Activated T-helper 17 cell treated with anti-CD3 and anti-CD28 coated beads, Interleukin-2, amount 50 U/mL, for 72 hours (primary cell): Measurements from ENCODE around the gene ATRAID. TPM values are rescaled to one million over a fixed set of nuclear protein-coding genes. Genes with fewer than 3 reads are reported as not detected.

ENCODE experiments used
- ATAC-seq: fragments of 150-1000 bp; cut with Tn5 transposase; replicated peaks from 2 replicates; pipeline ENCODE4 v1.10.0; 2021; ENCODE audit warnings: mild to moderate bottlenecking, moderate library complexity
- H3K27ac Mint-ChIP-seq: one replicate; pipeline ENCODE4 v1.8.0; 2022; ENCODE audit warnings: mixed read lengths
- H3K27me3 Mint-ChIP-seq: one replicate; pipeline ENCODE4 v1.8.0; 2022; ENCODE audit warnings: mixed read lengths
- H3K36me3 Mint-ChIP-seq: one replicate; pipeline ENCODE4 v1.8.0; 2022; ENCODE audit warnings: low read depth, mild to moderate bottlenecking, mixed read lengths
- H3K4me1 Mint-ChIP-seq: one replicate; pipeline ENCODE4 v1.8.0; 2022; ENCODE audit warnings: mixed read lengths
- H3K4me3 Mint-ChIP-seq: one replicate; pipeline ENCODE4 v1.8.0; 2022; ENCODE audit warnings: mild to moderate bottlenecking, mixed read lengths
- H3K9me3 Mint-ChIP-seq: one replicate; pipeline ENCODE4 v1.8.0; 2022; ENCODE audit warnings: mixed read lengths
- total RNA-seq, 2 donors: library from RNA; stranded (reverse); gene quantifications; one replicate each; pipeline ENCODE4 v1.2.3, GENCODE V29; 2022

ATRAID gene
- total RNA-seq, 2 donors from 2014 or later = 45.9 to 59.2 TPM

GRCh38 chr2:27222407-27222806 lies 10.6 kb downstream of the ATRAID start:
- Mint-ChIP-seq H3K4me1 (peaks cover 5% of the 10 kb centered on the region), H3K9me3 (no peaks in the 10 kb centered on the region), H3K27me3 (no peaks in the 10 kb centered on the region), H3K4me3 (no peak overlapping the region), H3K27ac (no peak overlapping the region), H3K36me3 (peaks cover 97% of the 10 kb centered on the region)
- no peak for ATAC-seq

- Mint-ChIP-seq H3K36me3 (peaks cover 97% of the 10 kb centered on the region), H3K9me3 (no peaks in the 10 kb centered on the region), H3K4me3 (no peak overlapping the region), H3K27me3 (no peaks in the 10 kb centered on the region), H3K4me1 (no peaks in the 10 kb centered on the region), H3K27ac (no peak overlapping the region)
- ATAC-seq = no peak
Observed at GRCh38 chr2:27223416-27223815, 11.6 kb downstream of the ATRAID start.

- peaks cover 99% of the 10 kb centered on the region for H3K36me3 Mint-ChIP-seq
- H3K4me3 Mint-ChIP-seq = no peak overlapping the region
- H3K27ac Mint-ChIP-seq = no peak overlapping the region
- H3K9me3 Mint-ChIP-seq = no peaks in the 10 kb centered on the region
- H3K27me3 Mint-ChIP-seq = no peaks in the 10 kb centered on the region
- no peaks in the 10 kb centered on the region for H3K4me1 Mint-ChIP-seq
- ATAC-seq = no peak
Observed at GRCh38 chr2:27225526-27225925, 13.7 kb downstream of the ATRAID start.

- ATAC-seq = no peak
- Mint-ChIP-seq H3K4me3 (no peak overlapping the region), H3K27ac (no peak overlapping the region), H3K9me3 (no peaks in the 10 kb centered on the region), H3K27me3 (no peaks in the 10 kb centered on the region), H3K4me1 (no peaks in the 10 kb centered on the region), H3K36me3 (peaks cover 99% of the 10 kb centered on the region)
Observed at GRCh38 chr2:27227501-27227900, 15.7 kb downstream of the ATRAID start.

- Mint-ChIP-seq H3K27me3 (no peaks in the 10 kb centered on the region), H3K36me3 (peaks cover 99% of the 10 kb centered on the region), H3K27ac (no peak overlapping the region), H3K4me1 (no peaks in the 10 kb centered on the region), H3K9me3 (no peaks in the 10 kb centered on the region), H3K4me3 (no peak overlapping the region)
- ATAC-seq = no peak
Observed at GRCh38 chr2:27231921-27232320, 20.1 kb downstream of the ATRAID start.

DNA sequence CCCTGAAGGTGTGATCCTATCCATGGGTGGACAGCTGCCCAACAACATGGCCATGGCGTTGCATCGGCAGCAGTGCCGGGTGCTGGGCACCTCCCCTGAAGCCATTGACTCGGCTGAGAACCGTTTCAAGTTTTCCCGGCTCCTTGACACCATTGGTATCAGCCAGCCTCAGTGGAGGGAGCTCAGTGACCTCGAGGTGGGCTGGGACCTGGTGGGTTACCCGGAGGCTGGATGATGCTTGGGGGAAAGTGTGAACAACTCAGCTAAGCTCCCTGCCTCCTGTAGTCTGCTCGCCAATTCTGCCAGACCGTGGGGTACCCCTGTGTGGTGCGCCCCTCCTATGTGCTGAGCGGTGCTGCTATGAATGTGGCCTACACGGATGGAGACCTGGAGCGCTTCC lies 21.5 kb downstream of the ATRAID start:
- H3K27ac Mint-ChIP-seq = no peak overlapping the region
- no peaks in the 10 kb centered on the region for H3K9me3 Mint-ChIP-seq
- H3K4me1 Mint-ChIP-seq = no peaks in the 10 kb centered on the region
- peaks cover 99% of the 10 kb centered on the region for H3K36me3 Mint-ChIP-seq
- no peak overlapping the region for H3K4me3 Mint-ChIP-seq
- H3K27me3 Mint-ChIP-seq = no peaks in the 10 kb centered on the region
- no peak for ATAC-seq

GRCh38 chr2:27236136-27236535 lies 24.3 kb downstream of the ATRAID start:
- Mint-ChIP-seq H3K36me3 (peaks cover 100% of the 10 kb centered on the region), H3K27ac (no peak overlapping the region), H3K9me3 (no peaks in the 10 kb centered on the region), H3K4me3 (no peak overlapping the region), H3K4me1 (no peaks in the 10 kb centered on the region), H3K27me3 (no peaks in the 10 kb centered on the region)
- ATAC-seq = no peak

GRCh38 chr2:27236626-27237025 lies 24.8 kb downstream of the ATRAID start:
- H3K4me3 Mint-ChIP-seq = no peak overlapping the region
- no peaks in the 10 kb centered on the region for H3K4me1 Mint-ChIP-seq
- no peak overlapping the region for H3K27ac Mint-ChIP-seq
- H3K9me3 Mint-ChIP-seq = no peaks in the 10 kb centered on the region
- no peaks in the 10 kb centered on the region for H3K27me3 Mint-ChIP-seq
- H3K36me3 Mint-ChIP-seq = peaks cover 100% of the 10 kb centered on the region
- ATAC-seq = no peak

GRCh38 chr2:27237341-27237945 lies 25.6 kb downstream of the ATRAID start:
- no peak overlapping the region for H3K27ac Mint-ChIP-seq
- H3K36me3 Mint-ChIP-seq = peaks cover 100% of the 10 kb centered on the region
- no peaks in the 10 kb centered on the region for H3K4me1 Mint-ChIP-seq
- no peaks in the 10 kb centered on the region for H3K9me3 Mint-ChIP-seq
- ATAC-seq = no peak
- H3K27me3 Mint-ChIP-seq = no peaks in the 10 kb centered on the region
- H3K4me3 Mint-ChIP-seq = no peak overlapping the region

DNA sequence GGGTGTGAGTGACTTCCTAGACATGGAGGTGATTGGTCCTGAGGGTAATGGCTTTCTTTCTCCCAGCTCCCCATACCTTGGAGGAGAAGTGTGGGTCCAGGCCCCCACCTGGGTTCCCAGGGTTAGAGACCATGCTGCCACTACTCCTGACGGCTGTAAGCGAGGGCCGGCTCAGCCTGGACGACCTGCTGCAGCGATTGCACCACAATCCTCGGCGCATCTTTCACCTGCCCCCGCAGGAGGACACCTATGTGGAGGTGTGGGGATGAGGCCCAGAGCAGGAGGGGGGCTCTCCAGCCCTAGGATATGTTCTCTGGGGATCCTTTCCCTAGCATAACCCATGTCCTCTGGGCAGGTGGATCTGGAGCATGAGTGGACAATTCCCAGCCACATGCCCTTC lies 27.1 kb downstream of the ATRAID start:
- H3K4me1 Mint-ChIP-seq = no peaks in the 10 kb centered on the region
- ATAC-seq = no peak
- no peaks in the 10 kb centered on the region for H3K27me3 Mint-ChIP-seq
- no peak overlapping the region for H3K4me3 Mint-ChIP-seq
- H3K27ac Mint-ChIP-seq = no peak overlapping the region
- H3K36me3 Mint-ChIP-seq = peaks cover 100% of the 10 kb centered on the region
- H3K9me3 Mint-ChIP-seq = no peaks in the 10 kb centered on the region

DNA sequence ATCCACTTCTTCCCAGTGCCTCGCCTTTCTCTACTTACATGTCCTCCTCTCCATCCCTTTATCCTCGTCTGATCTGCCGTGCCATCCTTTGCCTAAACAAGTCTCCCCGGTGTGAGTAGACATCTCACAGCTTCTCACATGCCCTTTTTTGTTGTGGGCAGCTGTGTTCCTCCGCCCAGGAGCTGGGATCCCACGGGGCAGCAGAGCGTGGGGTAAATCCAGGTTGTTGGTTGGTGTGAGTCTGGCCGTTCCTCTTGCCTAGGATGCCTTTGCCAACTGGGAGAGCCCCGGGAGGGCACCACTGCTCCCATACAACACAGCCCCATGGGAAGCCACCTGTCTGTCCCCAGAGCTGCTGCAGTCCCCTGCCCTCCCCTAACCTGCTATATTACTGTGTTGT lies 28.6 kb downstream of the ATRAID start:
- Mint-ChIP-seq H3K36me3 (peaks cover 90% of the 10 kb centered on the region), H3K9me3 (no peaks in the 10 kb centered on the region), H3K27me3 (no peaks in the 10 kb centered on the region), H3K4me1 (no peaks in the 10 kb centered on the region), H3K27ac (no peak overlapping the region), H3K4me3 (no peak overlapping the region)
- no peak for ATAC-seq

DNA sequence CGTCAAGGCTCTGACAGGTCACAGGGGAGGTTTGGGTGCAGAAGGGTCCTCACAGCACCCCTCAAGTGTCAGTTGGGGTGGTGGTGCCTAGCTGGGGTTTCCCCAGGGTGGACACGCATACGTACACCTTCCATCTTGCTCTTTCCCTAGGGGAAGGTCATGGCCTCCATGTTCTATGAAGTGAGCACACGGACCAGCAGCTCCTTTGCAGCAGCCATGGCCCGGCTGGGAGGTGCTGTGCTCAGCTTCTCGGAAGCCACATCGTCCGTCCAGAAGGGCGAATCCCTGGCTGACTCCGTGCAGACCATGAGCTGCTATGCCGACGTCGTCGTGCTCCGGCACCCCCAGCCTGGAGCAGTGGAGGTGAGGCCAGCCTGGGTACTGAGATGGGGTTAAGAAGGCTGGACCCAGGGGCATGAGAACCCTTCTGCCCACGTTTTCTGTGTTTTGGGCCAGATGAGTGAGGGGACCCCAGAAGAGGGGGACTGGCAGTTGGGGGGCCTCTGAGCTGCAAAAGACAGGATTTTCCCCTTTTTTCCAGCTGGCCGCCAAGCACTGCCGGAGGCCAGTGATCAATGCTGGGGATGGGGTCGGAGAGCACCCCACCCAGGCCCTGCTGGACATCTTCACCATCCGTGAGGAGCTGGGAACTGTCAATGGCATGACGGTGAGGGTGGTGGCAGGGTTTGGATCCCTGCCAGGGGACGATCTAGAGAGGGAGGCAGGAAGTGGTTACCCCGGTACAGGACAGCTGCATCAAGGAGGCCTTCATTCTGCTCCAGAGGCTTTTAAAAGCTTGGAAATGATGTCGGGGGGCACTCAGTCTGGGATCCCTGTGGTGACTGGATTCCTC lies 30.1 kb downstream of the ATRAID start:
- no peak for ATAC-seq
- no peaks in the 10 kb centered on the region for H3K4me1 Mint-ChIP-seq
- H3K36me3 Mint-ChIP-seq = peaks cover 75% of the 10 kb centered on the region
- no peak overlapping the region for H3K4me3 Mint-ChIP-seq
- H3K27ac Mint-ChIP-seq = no peak overlapping the region
- H3K27me3 Mint-ChIP-seq = no peaks in the 10 kb centered on the region
- H3K9me3 Mint-ChIP-seq = no peaks in the 10 kb centered on the region

- Mint-ChIP-seq H3K9me3 (no peaks in the 10 kb centered on the region), H3K27ac (no peak overlapping the region), H3K4me1 (no peaks in the 10 kb centered on the region), H3K4me3 (no peak overlapping the region), H3K27me3 (no peaks in the 10 kb centered on the region), H3K36me3 (peaks cover 69% of the 10 kb centered on the region)
- no peak for ATAC-seq
Observed at GRCh38 chr2:27242614-27242951, 30.7 kb downstream of the ATRAID start.

GRCh38 chr2:27243391-27244130 lies 31.7 kb downstream of the ATRAID start:
- Mint-ChIP-seq H3K4me3 (no peak overlapping the region), H3K27me3 (no peaks in the 10 kb centered on the region), H3K4me1 (no peaks in the 10 kb centered on the region), H3K27ac (no peak overlapping the region), H3K36me3 (peaks cover 59% of the 10 kb centered on the region), H3K9me3 (no peaks in the 10 kb centered on the region)
- ATAC-seq = no peak

GRCh38 chr2:27245116-27245515 lies 33.3 kb downstream of the ATRAID start:
- H3K27ac Mint-ChIP-seq = no peak overlapping the region
- peaks cover 43% of the 10 kb centered on the region for H3K36me3 Mint-ChIP-seq
- H3K9me3 Mint-ChIP-seq = no peaks in the 10 kb centered on the region
- no peak overlapping the region for H3K4me3 Mint-ChIP-seq
- ATAC-seq = no peak
- no peaks in the 10 kb centered on the region for H3K4me1 Mint-ChIP-seq
- H3K27me3 Mint-ChIP-seq = peaks cover 4% of the 10 kb centered on the region
